ENCODE data around the gene GLYR1.

The GLYR1 gene

DNA sequence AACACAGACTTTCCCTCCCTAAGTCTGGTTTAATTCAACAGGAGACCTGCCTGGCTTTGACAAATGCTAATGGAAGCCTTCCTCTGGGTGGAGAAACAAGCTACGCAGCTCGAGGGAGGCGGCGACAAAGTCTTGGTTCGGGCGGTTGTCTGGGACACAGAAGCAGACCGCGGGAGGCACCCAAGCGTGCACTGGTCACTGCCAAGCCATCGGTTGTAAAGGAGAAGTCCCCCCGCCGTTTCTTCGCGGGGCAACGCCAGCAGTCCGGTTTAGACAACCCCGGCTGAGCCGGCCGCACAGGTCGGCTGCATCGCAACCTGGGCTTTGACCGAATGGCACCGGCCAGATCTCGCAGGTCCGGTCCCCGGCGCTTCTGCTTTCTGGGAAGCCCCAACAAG, 586 bp downstream of the GLYR1 start:
- DNase-seq, result no peak

DNA sequence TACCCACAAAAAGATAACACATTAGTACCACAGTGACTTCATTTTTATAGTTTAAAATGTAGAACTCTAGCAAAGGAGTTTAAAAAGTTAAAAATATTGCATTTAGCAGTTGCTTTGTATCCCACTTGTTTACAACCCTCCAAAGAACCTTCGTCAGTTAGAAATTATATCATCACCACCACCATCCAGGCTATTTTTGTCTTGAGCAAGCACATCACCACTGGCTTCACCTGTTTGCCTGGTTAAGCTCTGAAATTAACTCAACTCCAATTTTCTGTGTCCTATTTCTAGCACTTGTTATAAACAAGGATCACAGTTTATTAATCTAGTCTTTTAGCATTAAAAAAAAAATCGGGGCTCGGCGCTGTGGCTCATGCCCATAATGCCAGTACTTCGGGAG, 6.1 kb downstream of the GLYR1 start:
- no peak for DNase-seq

DNA sequence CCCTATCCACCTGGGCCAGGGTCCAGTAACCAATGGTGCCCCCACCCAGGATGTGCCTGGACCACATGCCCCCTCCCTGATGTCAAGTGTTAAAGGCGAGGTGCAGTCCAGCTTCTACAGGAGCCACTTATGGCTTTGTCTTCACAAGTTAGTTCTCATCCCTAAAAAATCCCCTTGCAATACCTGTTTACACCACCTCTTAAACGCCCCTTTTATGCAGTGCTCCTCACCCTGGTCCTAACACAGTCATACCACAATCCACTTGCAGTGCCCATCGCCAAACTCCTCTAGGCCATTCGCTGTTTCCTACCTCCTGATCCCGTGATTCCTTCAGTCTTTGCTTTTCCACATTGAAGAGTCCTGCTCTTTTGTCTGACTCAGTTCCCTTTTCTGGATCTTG, 7.1 kb downstream of the GLYR1 start:
- no peak for DNase-seq

DNA sequence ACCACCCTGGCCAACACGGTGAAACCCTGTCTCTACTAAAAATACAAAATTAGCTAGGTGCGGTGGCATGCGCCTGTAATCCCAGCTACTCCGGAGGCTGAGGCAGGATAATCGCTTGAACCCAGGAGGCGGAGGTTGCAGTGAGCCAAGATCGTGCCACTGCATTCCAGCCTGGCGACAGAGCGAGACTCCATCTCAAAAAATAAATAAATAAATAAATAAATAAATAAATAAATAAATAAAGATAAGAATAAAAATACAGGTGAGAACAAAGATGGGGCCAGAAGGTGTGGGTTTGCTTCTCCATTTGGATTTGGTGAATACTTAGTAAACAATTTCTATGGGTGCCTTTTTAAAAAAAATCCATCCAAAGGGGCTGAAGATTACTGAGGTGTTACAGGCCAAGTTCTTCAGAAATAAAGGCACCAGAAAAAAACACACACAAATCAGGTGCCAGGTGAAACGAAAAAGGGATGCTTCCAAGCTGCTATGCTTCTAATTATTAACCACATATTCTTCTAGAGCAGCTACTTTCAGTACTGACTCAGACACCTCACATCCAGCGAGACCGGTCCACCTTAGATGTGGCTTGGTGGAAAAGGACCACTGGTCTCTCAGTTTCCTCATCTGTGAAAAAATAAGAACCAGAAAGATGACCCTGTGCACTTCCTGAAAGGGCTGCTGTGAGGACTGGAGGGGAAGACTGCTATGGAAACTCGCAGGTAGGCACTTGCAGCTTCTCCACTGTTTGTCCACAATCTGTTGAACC, 9.2 kb downstream of the GLYR1 start:
- DNase-seq, result no peak

DNA sequence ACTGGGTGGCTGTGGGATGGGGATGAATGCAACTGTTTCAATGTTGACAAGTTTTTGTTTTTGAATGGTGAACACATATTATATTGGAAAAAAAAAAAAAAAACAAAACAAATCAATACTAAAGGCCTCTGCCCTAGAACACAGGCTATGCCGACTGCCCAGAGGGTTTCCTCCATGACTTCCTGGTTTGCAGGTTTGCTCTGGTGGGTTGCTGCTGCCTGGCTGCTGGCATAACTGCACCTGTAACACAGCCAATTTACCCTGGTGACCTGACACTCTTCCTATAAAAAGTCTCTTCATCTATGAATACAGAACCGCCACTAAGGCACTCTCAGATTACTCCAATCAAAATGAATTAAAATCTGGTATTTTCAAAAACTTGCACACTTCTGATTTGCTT, 10.4 kb downstream of the GLYR1 start:
- no peak for DNase-seq

DNA sequence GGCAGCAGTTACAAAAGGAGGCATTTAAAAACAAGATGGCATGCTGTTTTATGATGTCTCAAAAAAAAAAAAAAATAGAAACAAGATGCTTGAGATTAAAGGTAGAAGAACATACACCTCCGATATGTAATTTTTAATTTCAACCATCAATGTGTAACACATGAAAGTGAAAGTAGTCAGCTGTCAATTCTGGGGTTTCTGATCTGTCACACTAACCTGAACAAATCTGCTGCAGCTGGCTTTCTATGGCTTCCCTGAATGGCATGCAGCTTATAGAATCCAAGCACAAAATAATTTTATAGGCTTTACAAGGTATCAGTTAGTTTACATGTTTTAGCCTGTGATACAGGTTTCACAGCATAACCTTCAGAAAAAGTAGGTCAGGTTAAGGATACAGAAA, 13.5 kb downstream of the GLYR1 start:
- no peak for DNase-seq

DNA sequence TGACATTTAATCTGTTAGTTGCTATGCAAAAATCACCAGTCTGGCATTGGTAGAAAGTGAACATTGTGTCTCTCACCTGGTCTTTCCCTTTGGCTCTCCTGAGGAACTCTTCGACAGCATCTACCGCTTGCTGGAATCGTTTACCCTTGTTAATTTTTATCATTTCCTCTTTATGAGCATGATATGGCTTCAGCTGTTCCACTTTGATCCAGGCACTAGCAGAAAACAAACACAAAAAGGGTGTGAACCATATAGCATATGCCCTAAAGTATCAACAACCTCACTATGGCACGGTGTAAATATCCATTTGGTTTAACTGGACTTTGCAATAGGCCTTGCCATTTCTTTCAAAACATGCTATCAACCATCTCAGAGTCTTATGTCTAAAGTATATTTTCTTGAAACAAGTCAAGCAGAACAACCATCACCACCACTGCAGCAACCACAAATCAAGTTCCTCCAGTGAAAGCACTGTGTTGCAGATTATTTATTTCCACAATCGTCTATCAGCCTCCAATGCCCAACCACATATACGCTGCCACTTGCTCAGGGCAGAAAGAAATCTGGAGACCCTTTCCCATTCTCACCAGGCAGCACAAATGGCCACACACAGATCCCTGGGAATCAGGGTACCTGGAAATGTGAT, 14.3 kb downstream of the GLYR1 start:
- DNase-seq, result no peak

DNA sequence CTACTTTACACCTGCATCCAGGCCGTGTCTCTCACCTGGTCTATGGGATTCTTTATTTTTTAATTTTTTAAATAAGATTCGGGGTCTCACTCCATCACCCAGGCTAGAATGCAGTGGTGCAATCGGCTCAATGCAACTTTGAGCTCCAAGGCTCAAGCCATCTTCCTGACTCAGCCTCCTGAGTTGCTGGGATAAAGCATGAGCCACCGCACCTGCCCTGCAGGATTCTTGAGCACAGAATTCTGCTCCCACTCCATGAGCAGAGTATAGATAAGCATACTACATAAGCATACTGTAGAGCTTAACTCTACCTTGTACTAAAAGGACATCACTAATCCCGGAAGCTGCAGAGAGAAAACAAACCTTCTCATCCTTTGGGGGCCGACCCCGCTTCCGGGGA, 15.5 kb downstream of the GLYR1 start:
- DNase-seq, result no peak

DNA sequence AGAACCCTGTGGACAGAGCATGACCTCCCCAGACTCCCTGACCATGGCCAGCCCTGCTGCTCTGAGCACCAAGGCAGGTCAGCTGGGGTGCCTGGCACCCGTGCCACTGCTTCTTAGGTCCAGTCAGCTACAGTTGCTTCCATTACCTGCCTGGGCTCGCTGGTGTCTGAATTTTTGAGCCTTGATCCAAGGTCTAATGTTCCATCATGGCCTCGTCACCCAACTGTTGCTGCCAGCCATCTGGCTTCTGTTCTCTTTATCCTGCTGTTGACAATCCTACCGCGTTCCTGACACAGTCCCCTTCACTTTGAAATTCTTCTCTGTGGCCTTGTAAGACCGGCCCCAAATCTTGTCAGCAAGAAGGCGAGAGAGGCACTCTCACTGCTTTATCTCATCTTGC, 16.7 kb downstream of the GLYR1 start:
- no peak for DNase-seq

DNA sequence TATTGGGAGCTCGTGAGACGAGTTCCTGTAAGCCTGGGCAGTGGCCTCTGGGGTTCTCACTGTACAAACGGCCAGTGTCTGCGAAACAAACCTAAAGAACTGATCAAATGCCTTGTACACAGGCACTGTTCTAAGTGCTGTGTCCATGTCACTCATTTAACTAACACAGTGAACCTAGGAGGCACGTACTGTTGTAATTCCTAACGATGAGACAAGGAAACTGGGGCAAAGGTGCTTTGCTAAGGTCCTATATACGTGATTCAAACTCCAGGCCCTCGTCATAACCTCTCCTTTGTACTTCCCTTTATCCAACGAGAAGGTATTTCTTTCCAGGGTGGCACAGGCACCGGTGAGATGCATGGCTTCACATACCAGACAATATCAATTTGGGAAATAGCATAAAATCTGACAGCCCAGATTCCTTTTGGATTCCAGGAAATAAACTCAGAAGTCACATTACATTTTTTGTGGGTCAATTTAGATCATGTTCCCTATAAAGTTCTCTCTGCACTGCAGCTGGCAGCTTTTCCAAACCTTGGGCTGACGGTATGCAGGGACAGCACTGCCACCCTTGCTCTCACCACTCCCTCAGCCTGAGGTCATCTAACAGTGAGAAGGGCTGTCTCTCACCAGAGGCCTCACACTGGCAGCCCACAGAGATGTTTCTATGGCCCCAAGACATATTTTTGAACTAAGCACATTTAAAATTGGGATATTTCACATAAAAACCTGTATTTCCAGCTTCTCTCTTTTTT, 18.3 kb downstream of the GLYR1 start:
- no peak for DNase-seq

DNA sequence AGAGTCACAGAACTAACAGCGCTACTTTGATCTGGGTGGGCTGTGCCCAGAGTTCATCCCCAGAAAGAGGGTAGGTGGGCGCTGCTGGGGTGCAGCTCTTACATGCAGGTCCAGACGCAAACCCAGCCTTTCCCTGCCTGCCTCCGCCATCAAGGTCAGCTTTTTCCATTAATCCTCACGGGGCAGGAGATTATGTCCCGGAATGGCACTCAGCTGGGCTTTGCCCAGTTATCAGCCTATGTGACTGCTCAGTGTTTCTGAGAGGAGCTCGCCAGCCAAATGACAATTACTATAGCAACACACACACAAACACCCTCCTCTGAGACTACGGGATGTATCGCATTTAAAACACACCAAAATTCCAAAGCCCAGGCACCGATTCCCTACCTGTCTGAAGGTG, 20.1 kb downstream of the GLYR1 start:
- DNase-seq, result no peak

DNA sequence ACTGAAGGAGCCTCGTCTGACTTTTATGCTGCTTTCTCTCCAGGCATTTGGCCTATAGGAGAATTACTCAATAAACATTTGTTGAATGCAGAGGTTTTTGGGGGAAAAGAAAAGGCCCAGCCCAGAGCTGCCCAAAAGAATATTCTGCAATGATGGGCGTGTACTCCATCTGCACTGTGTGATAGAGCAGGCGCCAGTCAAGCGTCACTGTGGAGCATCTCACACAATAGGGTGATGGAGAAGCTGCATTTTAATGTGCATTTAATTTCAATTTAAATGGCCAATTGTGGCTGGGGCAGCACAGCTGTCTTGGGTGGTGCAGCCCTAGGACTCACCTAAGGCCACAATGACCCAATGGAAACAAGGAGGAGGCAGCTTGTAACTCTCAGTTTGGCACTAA, 20.6 kb downstream of the GLYR1 start:
- DNase-seq, result no peak

DNA sequence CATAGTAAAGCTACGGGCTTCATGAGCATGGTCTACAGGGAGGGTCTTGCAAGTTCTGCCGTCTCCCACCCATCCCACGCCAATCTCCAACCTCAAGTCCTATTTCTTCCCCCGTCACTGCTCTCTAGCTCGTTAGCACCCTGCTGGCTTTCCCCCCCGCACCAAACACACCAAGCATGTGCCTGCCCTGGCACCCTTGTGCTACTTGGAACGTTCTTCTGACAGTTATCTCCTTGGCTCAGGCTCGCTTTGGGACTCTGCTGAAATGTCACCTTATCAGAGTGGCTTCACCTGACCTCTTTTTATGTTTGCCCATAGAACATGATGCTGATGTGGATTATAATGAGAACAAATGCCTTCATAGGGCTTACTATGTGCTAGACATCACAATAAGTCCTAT, 21.9 kb downstream of the GLYR1 start:
- no peak for DNase-seq

DNA sequence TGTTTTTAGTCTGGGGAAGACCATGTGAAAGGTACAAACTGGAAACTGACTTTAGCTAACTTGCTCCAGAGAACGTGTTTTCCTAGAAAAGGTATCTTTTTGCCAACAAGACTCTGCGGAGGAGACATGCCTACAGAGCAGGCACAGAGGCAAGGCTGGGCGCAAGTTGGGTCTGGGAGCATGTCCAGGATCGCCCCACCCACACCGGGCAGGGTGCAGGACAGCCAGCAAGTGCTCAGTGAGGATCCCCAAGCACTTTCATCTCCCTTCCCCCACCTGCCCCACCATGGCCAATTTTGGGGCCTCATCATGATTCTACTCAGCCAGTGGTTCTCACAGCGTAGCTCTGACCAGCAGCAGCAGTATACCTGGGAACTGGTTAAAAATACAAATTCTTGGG, 26.4 kb downstream of the GLYR1 start:
- DNase-seq, result no peak

DNA sequence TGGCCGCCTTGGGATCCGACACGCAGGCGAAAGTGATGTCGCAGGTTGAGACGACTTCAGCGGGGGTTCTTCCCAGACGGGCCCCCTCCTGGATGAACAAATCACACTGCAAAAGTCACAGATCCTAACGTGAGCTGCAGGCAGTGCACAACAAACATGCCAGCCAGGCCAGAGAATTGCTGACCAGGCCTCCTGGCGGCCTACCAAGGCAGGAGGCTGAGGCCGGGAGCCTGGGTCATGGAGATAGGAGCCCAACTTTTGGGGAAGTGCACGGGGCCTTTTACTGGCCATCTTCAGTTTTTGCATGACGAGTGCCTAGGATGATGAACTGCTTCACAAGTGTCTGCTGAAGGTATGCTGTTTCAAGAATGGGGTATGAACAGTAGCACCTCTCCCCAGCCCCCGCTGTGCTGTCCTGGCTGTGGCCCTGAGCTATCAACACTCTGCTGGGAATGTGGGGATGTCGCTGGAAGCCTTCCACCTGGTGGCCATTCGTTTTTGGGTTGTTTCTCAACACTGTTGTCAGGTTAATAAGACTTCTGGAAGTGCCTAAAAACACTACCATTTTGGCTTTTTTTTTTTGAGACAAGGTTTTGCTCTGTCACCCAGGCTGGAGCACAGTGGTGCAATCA, 32.4 kb downstream of the GLYR1 start:
- DNase-seq, result no peak

DNA sequence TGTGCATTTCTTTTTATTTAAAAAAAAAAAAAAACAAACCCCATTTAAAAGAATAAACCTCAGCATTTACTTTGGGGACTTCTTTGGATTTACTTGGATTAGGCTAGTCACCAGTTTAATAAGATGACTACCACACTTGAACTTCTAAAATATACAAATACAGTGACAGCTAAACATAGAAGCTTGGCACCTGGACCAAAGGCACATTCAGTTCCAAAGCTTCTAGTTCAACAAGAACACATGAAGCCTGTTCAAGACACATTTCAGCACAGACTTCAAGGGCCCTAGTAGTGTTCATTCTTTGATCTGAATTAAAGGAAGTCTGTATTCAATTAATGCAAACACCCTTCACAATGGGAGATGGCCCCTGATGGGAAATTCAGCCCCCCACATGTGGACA, 33.0 kb downstream of the GLYR1 start:
- DNase-seq, result no peak

DNA sequence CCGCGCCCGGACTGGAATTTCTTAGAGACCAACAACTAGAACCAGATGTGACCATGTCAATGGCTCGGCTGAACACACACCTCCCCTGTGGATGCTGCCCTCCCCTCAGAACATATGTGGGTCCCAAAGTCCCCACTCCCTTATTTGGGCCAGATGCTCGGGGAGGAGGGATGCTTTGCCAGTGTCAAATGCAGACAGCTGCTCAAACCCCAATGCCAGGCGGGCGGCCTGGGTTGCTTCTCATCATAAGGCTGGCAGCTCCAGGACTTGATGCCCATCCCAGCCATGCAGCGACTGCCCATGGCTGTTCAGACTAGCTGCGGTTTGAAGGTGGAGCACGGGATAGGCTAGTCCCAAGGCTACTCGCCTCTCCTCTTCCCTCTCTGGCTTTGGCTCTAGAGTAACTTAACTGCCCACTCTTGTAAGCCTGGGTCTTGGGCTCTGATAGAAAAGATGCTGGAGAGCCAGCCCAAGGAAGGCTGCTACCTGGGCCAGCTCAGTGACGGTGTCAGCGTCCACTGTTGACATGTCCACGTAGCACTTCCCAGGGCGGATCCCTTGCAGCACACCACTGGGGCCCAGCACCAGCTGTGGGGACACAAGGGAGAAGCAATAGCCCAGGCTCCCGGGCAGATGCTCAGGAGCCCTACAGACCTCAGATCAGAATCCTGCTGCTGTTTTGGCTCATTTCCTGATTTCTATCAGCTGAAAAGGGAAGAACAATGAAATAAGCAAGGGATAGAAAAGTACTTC, 33.7 kb downstream of the GLYR1 start:
- DNase-seq, result no peak

DNA sequence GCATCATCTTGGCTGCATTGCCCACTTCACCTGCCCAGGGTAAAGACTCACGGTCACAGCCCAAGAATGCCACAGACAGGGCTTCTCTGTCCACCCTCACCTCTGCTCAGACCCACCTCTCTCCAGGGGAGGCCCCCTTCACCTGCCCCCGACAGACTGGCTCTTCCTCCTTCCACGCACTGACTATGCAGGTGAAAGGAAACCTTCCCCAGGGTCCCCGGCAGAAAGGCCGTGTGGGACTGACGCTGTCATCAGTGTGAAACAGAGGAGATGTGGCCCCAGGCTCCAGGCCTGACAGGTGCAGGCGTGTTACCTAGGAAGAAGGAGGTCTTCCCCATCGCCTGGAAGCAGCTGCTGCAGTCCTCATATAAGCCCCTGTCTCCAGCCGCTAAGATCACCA, 35.3 kb downstream of the GLYR1 start:
- no peak for DNase-seq

DNA sequence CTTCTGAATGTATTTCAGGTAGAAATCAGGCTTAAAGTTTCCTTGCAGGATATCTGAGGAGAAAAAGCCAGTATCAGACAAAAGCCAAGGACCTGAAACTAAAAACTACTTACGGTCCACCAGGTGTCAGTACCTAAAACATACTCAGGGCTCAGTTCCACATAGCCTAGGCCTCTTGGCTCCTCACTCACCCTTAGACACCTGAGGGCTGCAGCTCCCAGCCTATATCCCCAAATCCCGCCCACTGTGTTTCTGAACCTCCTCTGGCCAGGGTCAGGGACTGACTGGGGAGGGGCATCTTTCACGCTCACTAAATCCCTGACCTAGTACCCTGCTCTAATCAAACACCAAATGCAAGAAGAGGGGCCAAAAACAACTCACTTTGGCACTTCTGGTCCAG, 35.8 kb downstream of the GLYR1 start:
- DNase-seq, result no peak

DNA sequence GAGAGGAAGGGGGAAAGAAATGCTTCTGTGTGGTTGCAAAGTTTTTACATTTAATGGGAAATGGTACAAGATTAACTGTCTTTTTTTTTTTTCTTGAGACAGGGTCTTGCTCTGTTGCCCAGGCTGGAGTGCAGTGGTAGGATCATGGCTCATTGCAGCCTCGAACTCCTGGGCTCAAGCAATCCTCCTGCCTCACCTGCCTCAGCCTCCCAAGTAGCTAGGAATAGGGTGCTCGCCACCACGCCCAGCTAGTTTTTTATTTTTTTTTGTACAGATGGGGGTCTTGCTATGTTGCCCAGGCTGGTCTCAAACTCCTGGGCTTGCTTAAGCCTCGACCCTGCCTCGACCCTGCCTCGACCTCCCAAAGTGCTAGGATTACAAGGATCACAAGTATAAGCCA, 40.8 kb downstream of the GLYR1 start:
- DNase-seq, result no peak

DNA sequence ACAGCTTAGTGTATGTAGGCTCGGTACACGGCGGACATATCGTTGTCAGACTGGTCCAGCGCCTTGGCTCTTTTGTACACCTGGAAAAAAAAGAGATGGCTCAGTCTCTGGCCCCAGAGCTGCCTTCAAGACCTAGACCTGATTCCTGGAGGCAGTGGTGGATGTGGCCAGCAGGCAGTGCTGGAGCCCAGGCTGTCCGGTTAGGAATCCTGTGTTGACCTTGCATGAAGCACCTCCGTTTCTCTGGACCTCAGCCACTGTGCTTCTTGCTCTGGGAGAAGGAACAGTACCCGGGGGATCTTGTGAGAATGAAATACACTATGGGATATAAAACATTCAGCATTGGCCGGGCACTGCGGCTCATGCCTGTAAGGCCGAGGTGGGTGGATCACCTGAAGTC, 41.9 kb downstream of the GLYR1 start:
- DNase-seq, result no peak

DNA sequence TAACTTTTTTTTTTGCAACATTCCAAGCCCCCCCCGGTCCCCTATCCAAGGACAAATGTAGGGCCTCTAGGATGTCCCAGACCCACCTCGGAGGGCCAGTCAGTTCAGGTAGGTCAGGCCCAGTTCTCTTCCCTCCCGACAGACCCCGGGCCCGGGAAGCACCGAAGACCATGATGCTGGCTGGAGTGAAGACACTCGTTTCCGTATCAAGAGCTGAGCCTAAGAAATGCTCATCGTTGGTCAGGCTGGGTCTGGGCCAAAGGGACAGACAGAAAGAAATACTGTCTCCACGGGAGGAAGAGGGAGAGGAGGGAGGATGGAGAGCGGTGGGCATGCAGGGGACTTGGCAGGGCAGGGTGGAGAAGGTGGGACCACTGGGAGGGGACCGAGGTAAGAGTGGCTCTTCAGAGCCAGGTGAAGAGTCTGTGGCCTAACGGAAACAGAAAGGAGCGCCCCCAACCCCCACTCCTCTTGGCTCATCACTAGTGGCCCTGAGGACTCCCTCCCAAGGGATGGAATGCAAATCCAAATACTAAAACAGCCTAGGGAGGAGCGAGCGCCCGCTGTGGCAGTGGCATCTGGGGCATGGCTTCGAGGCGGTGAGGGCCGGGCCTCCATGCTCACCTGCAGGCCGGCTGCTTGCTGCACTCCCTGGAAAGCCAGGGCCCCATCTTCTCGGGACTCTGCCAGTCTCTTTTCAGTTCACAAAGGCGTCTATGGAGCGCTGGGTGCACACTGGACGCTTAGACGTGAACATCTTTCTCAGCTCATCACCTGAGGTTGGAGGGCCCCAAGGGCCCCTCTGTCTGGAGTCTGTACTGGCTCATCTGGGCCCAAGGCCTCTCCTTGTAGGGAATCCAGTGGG, 43.0 kb downstream of the GLYR1 start:
- DNase-seq, result no peak

All from activated gamma-delta T cell (primary cell).